ENCODE results near the gene SUPT20HL2. TPM values are rescaled to one million over a fixed set of nuclear protein-coding genes. Genes with fewer than 3 reads are reported as not detected.
A peak's percentile ranks its signal among the peaks of the same experiment; 100 is the strongest.

SUPT20HL2 gene
- total RNA-seq, 1 donor from 2014 or later, result not detected

- Histone ChIP-seq H3K4me3 (no peak overlapping the region), H3K27me3 (ENCODE audit: low read depth) (no peaks in the 10 kb centered on the region), H3K4me1 (peaks cover 4% of the 10 kb centered on the region), H3K27ac (replicated peaks) (no peak overlapping the region), H3K36me3 (no peaks in the 10 kb centered on the region), H3K9me3 (replicated peaks) (no peaks in the 10 kb centered on the region)
- peak; percentile 29 for DNase-seq
- TF ChIP-seq CTCF (IDR thresholded peaks at IDR 0.05; ENCODE audit: borderline replicate concordance), result no peak
- intact Hi-C loops (cut with micrococcal nuclease), result no loop called here
These were observed 8.0 kb downstream of the SUPT20HL2 start for GRCh38 chrX:24305905-24306304.

- intact Hi-C loops (cut with micrococcal nuclease), result no loop called here
- no peaks in the 10 kb centered on the region for H3K27me3 ChIP-seq (ENCODE audit: low read depth)
- no peak for TF ChIP-seq CTCF (IDR thresholded peaks at IDR 0.05; ENCODE audit: borderline replicate concordance)
- H3K4me3 ChIP-seq, result no peak overlapping the region
- no peaks in the 10 kb centered on the region for H3K36me3 ChIP-seq
- H3K4me1 ChIP-seq, result no peaks in the 10 kb centered on the region
- H3K9me3 ChIP-seq (replicated peaks), result no peaks in the 10 kb centered on the region
- H3K27ac ChIP-seq (replicated peaks), result no peak overlapping the region
- DNase-seq, result no peak
These were observed 12.1 kb downstream of the SUPT20HL2 start for GRCh38 chrX:24301806-24302205.

GRCh38 chrX:24301060-24301459 lies 12.8 kb downstream of the SUPT20HL2 start:
- no peak for DNase-seq
- no peak for TF ChIP-seq CTCF (IDR thresholded peaks at IDR 0.05; ENCODE audit: borderline replicate concordance)
- intact Hi-C loops (cut with micrococcal nuclease), result no loop called here
- Histone ChIP-seq H3K4me3 (no peak overlapping the region), H3K27me3 (ENCODE audit: low read depth) (no peaks in the 10 kb centered on the region), H3K4me1 (no peaks in the 10 kb centered on the region), H3K27ac (replicated peaks) (no peak overlapping the region), H3K36me3 (no peaks in the 10 kb centered on the region), H3K9me3 (replicated peaks) (no peaks in the 10 kb centered on the region)

GRCh38 chrX:24298191-24298590 lies 15.7 kb downstream of the SUPT20HL2 start:
- Histone ChIP-seq H3K27me3 (ENCODE audit: low read depth) (no peaks in the 10 kb centered on the region), H3K4me1 (no peaks in the 10 kb centered on the region), H3K4me3 (no peak overlapping the region), H3K9me3 (replicated peaks) (no peaks in the 10 kb centered on the region), H3K27ac (replicated peaks) (no peak overlapping the region), H3K36me3 (no peaks in the 10 kb centered on the region)
- no peak for TF ChIP-seq CTCF (IDR thresholded peaks at IDR 0.05; ENCODE audit: borderline replicate concordance)
- DNase-seq, result no peak
- intact Hi-C loops (cut with micrococcal nuclease), result no loop called here

- Histone ChIP-seq H3K9me3 (replicated peaks) (no peaks in the 10 kb centered on the region), H3K27ac (replicated peaks) (no peak overlapping the region), H3K36me3 (no peaks in the 10 kb centered on the region), H3K4me1 (no peaks in the 10 kb centered on the region), H3K4me3 (no peak overlapping the region), H3K27me3 (ENCODE audit: low read depth) (no peaks in the 10 kb centered on the region)
- no peak for TF ChIP-seq CTCF (IDR thresholded peaks at IDR 0.05; ENCODE audit: borderline replicate concordance)
- intact Hi-C loops (cut with micrococcal nuclease), result no loop called here
- DNase-seq, result no peak
These were observed 19.2 kb downstream of the SUPT20HL2 start for GRCh38 chrX:24294619-24295018.

GRCh38 chrX:24293412-24293811 lies 20.5 kb downstream of the SUPT20HL2 start:
- Histone ChIP-seq H3K27me3 (ENCODE audit: low read depth) (no peaks in the 10 kb centered on the region), H3K4me1 (no peaks in the 10 kb centered on the region), H3K36me3 (no peaks in the 10 kb centered on the region), H3K27ac (replicated peaks) (no peak overlapping the region), H3K9me3 (replicated peaks) (no peaks in the 10 kb centered on the region), H3K4me3 (no peak overlapping the region)
- no peak for DNase-seq
- intact Hi-C loops (cut with micrococcal nuclease), result no loop called here
- no peak for TF ChIP-seq CTCF (IDR thresholded peaks at IDR 0.05; ENCODE audit: borderline replicate concordance)
